Embryonic facial prominence (tissue), 1 donor: ENCODE measurements around the gene VEGFA.

Source experiments
- DNase-seq: peaks from one replicate; pipeline ENCODE4 v3.0.0-alpha.2; 2016; ENCODE audit errors: extremely low spot score

The VEGFA gene

DNA sequence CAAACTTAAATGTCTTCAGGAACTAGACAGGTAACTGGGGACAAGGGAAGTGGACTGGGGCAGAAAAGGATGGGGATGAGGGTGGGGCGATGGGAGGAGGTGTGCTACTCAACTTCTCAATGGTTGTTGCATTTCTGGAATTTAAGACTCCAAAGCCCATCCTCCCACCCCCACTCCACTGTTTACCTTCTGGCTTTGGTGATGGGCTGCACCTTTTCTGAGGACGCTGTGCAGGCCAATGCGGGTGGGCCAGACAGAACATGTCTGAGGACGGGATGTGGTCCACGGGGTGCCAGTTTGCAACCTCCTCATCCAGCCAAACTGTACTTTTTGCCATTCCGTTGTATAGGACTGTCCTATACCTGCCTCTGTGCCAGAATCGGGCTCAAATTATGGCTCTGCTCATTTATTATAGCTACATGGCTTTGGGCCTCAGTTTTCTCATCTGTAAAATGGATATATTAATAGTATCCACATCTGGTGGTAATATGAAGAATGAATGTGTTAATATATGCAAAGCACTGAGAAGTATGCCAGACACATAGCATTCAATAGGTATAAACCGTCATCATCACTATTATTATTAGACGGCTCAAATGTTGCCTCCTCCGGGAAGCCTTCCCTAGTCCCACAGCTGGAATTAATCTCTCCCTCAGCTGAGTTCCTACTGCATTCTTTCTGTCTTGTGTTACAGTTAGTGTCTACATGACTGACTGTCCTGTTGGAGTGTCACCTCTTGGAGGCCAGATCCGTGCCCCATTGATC, 31.0 kb upstream of the VEGFA start:
- DNase-seq = no peak

DNA sequence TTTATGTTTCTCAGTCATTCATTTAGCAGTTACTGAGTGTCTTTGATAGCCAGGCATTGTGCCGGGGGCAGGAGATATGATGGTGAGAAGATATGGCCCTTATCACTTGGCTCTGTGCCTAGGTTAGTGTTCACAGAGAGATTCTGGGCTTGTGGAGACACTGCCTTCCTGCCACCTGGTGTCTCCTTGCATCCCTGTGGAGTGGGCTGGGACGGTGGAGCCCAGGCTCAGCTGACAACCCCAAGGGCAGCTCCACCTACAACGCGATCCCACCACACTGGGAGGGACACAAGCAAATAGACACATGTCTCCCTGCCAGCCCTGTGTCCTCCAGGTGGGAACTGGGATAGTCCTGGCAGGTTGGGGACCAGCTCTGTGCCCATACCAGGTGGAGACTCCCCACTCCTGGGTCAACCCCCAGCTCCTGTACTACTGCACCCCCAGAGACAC, 30.3 kb upstream of the VEGFA start:
- no peak for DNase-seq

DNA sequence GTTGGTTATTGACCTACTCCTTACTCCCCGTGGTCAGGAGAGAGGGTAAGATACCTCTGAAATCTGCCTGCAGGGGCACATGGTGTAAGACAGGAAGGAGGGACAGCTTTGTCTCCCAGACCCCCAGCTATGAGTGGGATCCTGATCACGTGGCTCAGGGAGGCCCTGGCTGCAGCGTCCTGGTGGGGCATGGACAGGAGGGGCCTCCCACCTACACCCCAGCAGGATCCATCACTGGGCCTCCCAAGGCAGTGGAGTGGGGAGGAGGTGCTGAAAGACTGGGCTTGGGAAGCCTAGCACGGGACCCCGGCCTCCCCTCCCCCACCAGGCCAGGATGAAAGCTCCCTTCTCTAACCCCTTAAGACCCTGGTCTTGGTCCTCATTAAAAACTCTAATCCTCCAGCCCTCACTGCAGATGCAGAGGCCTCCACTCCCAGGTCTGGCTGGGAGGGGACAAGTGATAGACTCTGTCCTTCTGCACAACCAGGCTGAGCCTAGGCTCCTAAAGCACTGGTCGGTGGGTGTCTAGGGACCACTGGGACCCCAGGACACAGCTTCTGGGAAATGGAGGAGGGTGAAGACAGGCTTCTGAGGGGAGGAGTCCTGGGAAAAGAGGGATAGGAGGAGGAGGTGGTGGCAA, 29.6 kb upstream of the VEGFA start:
- DNase-seq = no peak

DNA sequence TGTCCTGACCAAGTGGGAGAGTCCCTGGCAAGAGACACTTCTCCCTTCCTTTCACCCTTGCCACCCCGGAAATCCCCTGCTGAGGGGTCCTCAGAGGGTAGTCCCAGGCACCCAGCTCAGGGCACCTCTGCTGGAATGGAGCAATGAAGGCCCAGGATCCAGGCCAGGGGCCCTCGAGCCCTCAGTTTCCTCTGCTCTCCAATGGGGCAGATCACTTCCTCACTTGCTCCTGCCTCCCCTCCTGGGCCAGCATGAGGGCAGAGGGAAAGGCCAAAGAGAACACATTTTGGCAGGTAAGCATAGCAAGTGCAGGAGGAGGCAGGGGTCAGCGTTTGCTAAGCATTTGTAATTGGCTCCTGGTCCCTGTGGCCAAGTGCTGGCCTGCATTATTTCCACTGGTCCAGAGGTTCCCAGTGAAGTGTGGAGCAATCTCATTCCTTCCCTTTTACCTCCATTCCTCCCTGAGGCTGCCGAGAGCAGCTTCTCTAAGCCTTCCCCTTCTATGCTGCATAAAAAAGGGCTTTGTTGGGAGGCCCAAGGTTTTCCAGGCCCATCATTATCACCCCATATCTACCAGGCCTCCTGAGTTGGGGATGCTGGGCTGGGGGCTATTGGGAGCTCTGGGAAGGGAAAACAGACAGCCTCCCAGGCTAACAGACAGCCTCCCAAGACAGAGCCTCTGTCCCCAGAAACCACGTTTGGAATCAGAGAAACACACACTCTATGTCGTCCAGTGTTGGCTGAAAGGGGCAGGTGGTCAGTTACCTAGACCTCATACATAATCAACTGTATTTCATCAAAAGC, 28.8 kb upstream of the VEGFA start:
- no peak for DNase-seq

DNA sequence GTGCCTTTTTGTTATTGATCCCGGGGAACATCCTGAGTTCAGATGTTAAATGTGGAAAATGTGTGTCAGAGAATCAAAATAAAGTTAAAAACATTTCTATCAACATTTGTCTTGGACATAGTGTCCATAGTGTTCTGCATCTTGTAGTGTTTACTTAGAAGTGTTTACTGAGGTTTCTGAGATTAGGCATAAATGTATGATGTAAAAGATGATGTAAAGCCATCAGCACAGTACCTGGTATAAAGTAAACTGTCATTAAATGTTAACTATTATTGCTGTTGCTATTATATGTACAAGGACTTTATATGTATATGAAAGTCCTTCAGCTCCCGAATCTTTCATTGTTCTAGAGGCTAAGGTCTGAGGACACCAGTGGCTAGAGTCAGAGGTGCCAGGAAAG, 28.2 kb upstream of the VEGFA start:
- DNase-seq = no peak

DNA sequence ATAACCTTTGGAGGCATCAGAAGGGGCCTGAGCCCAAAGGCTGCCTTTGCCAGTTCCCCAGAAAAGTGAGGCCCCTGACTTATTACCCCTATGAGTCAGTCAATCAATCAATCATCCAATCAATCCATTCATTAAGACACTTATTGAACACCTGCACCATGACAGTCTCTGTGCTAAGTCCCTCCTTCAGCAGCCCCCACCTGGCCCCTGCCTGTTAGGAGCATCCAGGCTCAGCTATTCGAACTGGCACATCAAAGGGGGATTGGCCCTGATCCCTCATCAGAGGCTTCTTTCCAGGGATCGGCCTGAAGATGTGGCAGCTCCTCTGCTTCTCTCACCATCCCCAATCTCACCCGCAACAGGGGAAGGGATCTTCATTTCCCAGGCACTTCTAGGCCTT, 27.7 kb upstream of the VEGFA start:
- no peak for DNase-seq

DNA sequence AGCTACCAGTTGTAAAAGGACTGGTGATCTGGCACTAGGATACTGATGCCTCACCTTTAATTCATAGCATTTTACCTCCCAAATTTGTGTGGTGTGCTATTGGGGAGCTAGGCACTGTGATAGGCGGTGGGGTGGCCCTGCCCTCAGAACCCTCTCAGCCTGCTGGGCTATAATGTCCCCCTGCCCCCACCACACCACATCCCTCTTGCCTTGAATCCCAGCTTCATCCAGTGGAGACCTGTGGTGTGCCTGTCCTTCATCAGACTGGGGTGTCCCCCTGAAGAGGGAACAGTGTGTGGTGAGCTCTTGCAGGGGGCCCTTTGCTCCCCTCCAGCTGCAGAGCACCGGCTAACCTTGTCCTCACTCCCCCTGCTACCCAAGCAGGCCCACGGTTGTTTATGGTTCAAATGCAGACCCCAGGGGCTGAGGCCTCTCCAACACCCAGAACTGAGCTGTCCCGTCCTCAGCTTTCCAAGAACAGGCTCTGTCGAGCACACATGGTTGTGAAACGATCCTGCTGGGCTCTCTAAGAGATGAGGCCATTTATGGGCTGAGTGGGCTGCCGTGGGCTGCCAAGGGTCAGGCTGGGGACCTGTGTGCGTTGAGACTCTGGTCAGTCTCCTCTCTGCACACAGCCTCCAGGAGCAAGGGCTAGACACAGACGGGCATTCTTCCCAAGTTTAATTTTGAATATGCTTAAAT, 26.9 kb upstream of the VEGFA start:
- DNase-seq = no peak

DNA sequence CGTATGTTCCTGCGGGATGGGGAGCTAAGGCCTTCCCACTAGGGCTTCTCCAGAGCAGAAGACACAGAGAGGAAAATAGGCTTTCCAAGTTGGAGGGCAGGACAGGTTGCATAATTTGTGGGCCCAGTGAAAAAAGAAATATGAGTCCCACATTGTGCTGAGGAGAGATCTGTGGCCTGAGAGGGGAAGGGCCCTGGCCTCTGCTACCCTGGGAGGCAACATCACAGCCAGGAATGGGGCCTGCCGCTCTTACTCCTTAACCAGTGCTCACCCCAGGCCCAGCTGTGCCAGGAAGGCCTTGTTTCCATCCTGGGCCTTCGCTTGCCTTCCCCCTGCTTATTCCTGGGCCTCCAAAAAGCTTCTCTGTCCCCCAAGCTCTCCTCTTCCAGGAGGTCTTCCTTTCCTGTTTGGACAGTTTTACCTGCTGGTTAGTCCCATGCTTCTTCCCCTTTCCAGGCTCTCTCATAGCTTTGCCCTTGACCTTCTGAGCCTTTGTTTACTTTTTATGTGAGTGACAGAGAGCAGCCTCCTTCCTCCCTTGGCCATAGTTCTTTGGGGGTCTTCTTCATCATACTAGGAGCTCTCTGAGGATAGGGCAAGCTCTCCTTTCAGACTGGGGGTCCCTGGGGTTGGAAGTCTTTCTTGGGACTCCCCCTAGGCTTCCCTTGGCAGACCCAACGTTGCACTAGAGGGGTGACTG, 26.2 kb upstream of the VEGFA start:
- no peak for DNase-seq

DNA sequence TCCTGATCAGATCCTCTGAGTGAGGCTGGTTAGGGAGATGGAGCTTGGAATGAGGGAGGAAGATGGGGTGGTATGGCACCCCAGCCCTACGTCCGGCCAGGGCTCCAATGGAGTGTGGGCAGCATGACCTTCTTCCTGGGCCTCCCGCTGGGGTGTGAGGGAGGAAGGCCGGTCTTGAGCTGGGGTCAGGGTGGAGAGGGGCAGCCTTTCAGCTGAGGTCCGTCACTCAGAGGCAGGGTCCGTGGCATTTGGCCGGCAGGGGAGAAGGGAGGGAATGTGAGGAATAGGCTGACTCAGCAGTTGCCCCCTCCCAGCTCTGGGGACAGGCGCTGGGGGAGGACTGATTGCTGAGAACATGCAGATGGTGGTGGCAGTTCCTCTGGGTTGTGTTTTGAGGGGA, 25.5 kb upstream of the VEGFA start:
- no peak for DNase-seq

DNA sequence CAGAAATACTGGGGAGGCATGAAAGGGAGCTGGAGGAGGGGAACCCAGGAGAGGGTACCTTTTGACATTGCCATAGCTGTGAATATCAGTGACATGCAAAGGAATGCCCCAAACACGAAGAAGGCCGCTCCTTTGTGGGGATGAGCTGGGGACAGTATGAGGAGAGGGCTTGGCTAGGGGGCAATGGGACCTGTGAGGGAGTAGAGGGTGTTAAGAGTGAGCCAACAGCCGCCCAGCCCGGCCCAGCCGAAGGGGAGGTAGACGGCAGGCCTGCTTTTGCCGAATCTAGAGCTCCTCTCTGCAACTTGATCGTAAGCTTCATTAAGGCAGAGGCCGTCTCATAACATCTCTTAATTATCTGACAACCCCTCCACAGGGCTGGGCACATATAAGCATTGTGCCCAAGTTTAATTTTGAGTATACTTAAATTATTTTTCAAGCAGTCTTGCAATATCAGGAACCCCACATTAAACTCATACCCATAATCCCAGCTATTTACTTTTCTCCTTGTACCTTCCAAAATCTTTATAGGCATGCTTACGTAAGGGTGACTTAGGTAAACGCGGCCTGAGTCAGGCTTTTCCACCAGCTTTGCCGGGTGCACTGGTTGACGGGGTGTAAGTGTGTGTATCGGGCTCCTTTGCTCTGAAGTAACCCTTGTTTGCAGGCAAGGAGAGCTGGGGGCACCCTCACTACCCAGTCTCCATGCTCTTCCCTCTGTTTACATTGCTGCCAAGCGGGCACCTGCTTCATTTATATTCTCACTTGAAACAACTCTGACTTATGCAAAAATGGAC, 24.9 kb upstream of the VEGFA start:
- DNase-seq = no peak

DNA sequence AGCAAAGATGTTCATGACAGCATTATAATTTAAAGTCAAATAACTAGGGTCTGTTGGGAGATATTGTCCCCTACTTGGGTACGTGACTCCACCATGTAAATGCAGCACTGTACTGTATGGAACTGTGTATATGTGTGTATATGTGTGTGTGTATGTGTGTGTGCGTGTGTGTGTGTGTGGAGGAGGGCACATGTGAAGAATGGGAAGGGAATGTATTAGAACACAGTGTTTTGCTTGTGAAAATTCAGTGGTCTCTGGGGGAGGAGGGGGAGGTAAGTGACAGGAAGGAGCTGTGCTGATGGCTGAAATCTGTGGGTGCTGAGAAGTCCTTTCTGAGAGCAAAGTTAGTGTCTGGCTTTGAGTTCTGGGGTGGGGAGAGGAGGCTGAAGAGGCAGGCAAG, 23.9 kb upstream of the VEGFA start:
- no peak for DNase-seq

DNA sequence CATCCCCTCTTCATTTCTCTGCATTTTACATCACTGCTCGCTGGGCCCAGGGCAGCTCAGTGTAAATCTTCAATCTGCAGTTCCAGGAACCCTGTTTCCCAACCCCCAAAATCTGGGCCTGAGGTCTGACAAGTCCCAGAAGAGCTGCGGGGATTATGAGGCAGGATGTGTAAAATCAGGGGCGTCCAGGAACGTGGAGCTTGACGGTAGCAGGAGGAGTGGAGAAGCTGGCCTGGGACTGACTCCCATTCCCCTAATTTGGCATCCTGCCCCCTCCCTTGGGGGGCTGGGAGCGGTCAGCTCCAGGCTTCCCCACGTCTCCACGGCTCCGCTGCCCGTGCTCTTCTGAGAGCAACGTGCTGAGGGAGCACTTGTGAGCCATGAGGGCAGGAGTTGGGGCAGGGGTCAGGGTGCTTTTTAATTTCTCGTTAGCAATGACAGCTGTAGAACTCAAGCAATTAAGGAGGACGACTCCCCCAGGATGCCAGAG, 23.4 kb upstream of the VEGFA start:
- no peak for DNase-seq

DNA sequence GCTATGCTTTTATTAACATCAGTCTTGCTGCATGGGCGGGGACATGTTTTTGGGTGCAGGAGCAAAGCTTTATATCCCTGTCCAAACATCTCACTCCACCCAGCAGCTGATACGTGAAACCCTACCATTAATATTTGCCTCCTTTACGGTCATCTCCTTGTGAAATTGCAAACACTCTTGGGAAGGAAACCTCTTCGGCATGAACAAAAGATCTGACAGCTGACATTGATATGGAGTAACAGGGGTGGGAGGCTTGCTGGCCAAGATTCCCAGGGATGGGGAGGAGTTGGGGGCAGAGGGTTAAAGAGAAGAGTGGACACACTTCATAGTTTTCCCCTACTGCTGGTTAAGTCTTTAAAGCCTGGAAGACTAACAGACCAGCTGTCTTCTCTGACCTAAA, 22.2 kb upstream of the VEGFA start:
- no peak for DNase-seq

DNA sequence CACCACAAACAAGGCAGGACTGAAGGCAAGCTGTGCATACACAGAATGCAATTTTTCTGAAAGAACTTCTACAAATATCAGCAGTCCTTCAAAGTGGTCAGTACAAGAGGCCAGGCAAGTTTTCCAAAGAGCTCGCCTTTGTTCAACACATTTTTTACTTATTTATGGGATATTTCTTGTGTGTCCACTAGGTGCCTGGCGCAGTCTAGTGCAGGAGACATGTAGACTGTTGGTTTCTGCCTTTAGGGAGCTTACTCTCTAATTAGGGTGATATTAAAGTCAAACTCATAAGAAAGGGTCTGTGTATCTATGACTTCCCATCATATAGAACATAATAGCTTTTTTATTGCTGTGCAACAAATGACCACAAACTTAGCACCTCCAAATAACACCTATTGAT, 21.2 kb upstream of the VEGFA start:
- DNase-seq = no peak

DNA sequence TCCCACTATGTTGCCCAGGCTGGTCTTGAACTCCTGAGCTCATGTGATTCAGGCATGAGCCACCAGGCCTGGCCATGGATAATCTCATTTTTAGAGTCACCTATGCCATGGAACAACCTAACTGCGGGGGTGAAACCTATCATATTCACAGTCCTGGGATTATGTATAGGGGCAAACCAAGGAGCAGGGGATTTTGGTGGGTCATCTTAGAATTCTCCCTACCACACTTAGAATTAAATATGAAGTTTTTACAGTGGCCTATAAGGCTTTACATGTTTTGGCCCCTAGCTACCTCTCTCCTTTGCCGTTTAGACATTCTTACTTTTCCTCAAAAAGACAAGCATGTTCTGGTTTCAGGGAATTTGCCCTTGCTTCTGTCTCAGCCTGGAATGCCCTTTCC, 20.6 kb upstream of the VEGFA start:
- DNase-seq = no peak

DNA sequence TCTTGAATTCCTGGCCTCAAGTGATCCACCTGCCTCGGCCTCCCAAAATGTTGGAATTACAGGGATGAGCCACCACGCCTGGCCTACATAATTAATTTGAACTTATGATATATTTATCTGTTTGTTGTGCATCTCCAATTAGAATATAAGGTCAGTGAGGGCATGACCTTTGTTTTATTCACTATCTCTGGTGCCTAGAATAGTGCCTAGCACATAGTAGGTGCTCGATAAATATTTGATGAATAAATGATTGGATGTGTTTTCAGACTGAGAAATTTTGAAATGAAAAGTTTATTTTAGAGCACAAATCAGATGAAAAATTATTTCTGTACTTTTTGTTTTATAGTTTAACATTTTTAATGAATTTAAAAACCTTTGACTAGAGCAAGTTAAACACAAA, 19.4 kb upstream of the VEGFA start:
- DNase-seq = no peak

DNA sequence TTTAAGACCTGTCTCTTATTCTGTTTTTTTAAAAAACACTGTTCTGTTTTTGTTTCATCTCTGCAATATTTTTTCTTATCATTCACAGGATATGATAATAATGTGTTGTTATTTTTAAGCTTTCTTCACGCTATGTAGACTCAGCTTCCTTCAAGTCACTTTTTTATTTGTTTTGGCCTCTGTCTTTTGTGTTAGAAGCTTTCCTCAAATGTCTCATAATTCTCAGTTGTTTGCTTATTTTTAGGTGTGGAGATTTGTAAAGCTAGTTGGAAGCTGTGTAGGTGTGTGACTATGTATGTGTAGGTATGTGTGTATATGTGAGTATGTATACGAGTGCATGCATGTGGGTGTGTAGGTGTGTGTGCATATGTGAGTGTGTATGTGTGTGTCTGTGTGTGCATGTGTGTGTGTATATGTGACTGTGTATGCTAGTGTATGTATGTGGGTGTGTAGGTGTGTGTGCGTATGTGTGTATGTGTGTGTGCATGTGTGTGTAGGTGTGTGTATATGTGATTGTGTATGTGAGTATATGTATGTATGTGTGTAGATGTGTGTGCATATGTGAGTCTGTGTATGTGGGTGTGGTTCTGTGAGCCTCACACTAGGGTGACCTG, 16.3 kb upstream of the VEGFA start:
- DNase-seq = no peak

DNA sequence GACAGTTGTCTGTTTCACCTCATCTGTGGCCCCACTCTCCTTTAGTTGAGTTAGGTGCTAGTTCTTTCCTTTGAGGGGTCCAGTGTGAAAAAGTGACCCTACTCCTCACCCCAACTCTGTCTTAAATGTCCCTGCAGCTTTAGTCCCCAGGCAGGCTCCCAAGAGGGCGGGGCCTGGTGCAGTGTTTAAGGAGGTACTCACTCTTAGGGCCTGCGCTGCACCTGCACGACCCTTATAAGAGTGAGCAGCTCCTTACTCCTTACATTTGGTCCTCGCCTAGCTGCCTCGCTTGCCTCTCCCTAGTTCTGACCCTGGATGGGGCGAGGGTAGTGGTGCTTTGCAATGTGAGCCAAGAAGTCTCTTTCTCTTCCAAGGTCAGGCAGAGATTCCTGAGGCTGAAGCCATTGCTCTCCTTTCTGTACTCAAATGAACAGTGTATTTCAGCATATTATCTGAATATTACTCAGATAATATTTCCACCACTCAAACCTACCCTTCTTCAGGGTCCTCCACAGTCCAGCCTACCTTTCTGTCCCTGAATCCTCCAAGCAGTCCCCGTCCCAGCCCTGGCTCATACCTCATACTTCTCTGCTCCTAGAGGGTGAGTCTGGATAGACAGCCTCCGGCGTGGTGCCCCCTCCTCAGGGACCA, 11.9 kb upstream of the VEGFA start:
- no peak for DNase-seq

DNA sequence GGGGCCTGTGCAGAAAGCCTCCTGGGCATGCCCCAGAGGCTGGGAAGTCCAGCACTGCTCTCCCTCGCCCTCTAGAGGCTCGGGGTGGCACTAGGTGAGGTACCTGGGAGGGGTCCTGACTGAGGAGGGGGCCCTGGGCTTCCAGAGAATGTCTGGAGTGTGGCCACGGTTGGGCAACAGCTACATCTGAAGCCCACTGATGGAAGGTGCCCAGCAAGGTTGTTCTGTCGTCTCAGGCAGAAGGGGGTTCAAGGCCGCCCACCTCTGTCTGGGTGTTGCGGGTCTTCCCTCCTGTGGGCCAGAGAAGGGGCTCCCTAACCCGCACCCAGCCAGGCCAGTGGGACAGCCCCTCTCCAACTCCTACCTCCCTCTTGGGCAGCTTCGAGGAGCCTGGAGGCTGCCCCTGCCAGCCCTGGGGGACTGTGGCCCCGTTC, 11.4 kb upstream of the VEGFA start:
- no peak for DNase-seq
